ENCODE results near the gene IFI27L1. TPM values are rescaled to one million over a fixed set of nuclear protein-coding genes. Genes with fewer than 3 reads are reported as not detected.
A peak's percentile ranks its signal among the peaks of the same experiment; 100 is the strongest.

Gene IFI27L1
- polyA plus RNA-seq, 6 donors from 2014 or later = 5.0 to 11.1 (median 5.8) TPM

GRCh38 chr14:94075008-94075407, 6.1 kb upstream of the IFI27L1 start:
- Mint-ChIP-seq H3K4me1 (peaks cover 37 to 78% (median 62%) of the 10 kb centered on the region in 3 donors), H3K4me3 (peak overlapping the region in 2 of 8 donors; percentile 42 to 59), H3K9me3 (peaks cover 4 to 38% (median 30%) of the 10 kb centered on the region in 7 donors), H3K27me3 (no peaks in the 10 kb centered on the region), H3K27ac (no peak overlapping the region), H3K36me3 (peaks cover 45 to 49% of the 10 kb centered on the region in 2 donors)
- ATAC-seq (ENCODE audit: low read depth in 2 of 2) (no peak), DNase-seq (no peak)

- peak overlapping the region in 1 of 6 donors; percentile 10 for H3K27ac Mint-ChIP-seq
- peak overlapping the region in 7 of 8 donors; percentile 5 to 98 (median 56) for H3K4me3 Mint-ChIP-seq
- H3K36me3 Mint-ChIP-seq = peaks cover 37 to 38% of the 10 kb centered on the region in 2 donors
- peaks cover 2 to 24% (median 18%) of the 10 kb centered on the region in 7 donors for H3K9me3 Mint-ChIP-seq
- H3K4me1 Mint-ChIP-seq = peaks cover 37 to 74% (median 56%) of the 10 kb centered on the region in 3 donors
- no peaks in the 10 kb centered on the region for H3K27me3 Mint-ChIP-seq
- no peak for DNase-seq
- ATAC-seq (ENCODE audit: low read depth in 2 of 2) = no peak
Observed at GRCh38 chr14:94077111-94077821, 3.8 kb upstream of the IFI27L1 start.

DNA sequence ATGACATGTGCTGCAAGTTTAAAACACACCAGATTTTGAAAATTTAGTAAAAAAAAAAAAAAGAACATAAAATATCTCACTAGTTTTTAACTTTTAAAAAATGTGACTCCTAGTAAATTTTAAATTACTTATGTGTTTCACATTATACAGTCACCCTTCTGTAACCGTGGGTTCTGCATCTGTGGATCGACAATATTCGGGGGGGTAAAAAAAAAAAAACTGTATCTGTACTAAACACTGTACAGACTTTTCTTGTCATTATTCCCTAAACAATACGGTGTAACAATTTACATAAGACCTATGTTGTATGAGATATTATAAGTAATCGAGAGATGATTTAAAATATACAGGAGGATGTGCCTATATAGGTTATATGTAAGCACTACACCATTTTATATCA, 3.3 kb upstream of the IFI27L1 start:
- H3K4me1 Mint-ChIP-seq = peaks cover 35 to 73% (median 54%) of the 10 kb centered on the region in 3 donors
- peaks cover 0 to 23% (median 16%) of the 10 kb centered on the region in 7 donors for H3K9me3 Mint-ChIP-seq
- ATAC-seq (ENCODE audit: low read depth in 2 of 2) (no peak), DNase-seq (no peak)
- H3K27me3 Mint-ChIP-seq = no peaks in the 10 kb centered on the region
- peaks cover 33 to 37% of the 10 kb centered on the region in 2 donors for H3K36me3 Mint-ChIP-seq
- H3K27ac Mint-ChIP-seq = peak overlapping the region in 2 of 6 donors; percentile 8 to 10
- peak overlapping the region in 7 of 8 donors; percentile 55 to 100 (median 99) for H3K4me3 Mint-ChIP-seq

- H3K9me3 Mint-ChIP-seq = peaks cover 0 to 9% (median 7%) of the 10 kb centered on the region in 7 donors
- DNase-seq (peak; percentile 9), ATAC-seq (ENCODE audit: low read depth in 2 of 2) (peak in 1 of 2 donors; percentile 13)
- H3K4me3 Mint-ChIP-seq = peak overlapping the region; percentile 98 to 100 (median 100)
- H3K4me1 Mint-ChIP-seq = peaks cover 35 to 62% (median 47%) of the 10 kb centered on the region in 3 donors
- peaks cover 25 to 28% of the 10 kb centered on the region in 2 donors for H3K36me3 Mint-ChIP-seq
- no peaks in the 10 kb centered on the region for H3K27me3 Mint-ChIP-seq
- peak overlapping the region; percentile 98 to 100 (median 99) for H3K27ac Mint-ChIP-seq
Observed at GRCh38 chr14:94079891-94080620, 1.1 kb upstream of the IFI27L1 start.

DNA sequence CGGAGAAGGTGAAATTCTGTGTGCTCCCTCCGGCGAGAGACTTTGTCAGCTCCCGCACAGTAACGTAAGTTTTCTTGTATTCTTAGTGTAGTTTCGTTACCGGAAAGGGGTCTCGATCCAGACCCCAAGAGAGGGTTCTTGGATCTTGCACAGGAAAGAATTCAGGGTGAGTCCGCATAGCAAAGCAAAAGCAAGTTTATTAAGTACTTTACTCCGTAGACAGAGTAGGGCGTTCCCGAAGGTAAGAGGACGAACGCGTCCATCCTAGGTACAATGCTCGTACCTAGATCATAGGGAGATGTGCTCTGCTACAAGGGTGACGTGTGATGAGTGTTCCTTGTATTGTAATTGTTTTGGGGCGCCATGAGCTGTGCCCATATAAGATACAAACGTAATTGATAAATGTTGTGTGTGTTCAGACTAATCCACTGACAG, 293 bp downstream of the IFI27L1 start:
- no peak for DNase-seq
- ATAC-seq (ENCODE audit: low read depth in 2 of 2) = no peak
- H3K27ac Mint-ChIP-seq = peak overlapping the region; percentile 95 to 100 (median 98)
- H3K36me3 Mint-ChIP-seq = peaks cover 21 to 25% of the 10 kb centered on the region in 2 donors
- H3K9me3 Mint-ChIP-seq = peaks cover 0 to 2% (median 0%) of the 10 kb centered on the region in 7 donors
- peaks cover 28 to 49% (median 40%) of the 10 kb centered on the region in 3 donors for H3K4me1 Mint-ChIP-seq
- H3K27me3 Mint-ChIP-seq = no peaks in the 10 kb centered on the region
- peak overlapping the region; percentile 98 to 100 (median 100) for H3K4me3 Mint-ChIP-seq

GRCh38 chr14:94087891-94088290, 6.8 kb downstream of the IFI27L1 start:
- no peak for DNase-seq
- no peaks in the 10 kb centered on the region for H3K4me1 Mint-ChIP-seq
- H3K4me3 Mint-ChIP-seq = no peak overlapping the region
- H3K9me3 Mint-ChIP-seq = peaks cover 0 to 2% (median 0%) of the 10 kb centered on the region in 7 donors
- H3K27me3 Mint-ChIP-seq = no peaks in the 10 kb centered on the region
- no peaks in the 10 kb centered on the region for H3K36me3 Mint-ChIP-seq
- no peak for ATAC-seq (ENCODE audit: low read depth in 2 of 2)
- no peak overlapping the region for H3K27ac Mint-ChIP-seq

GRCh38 chr14:94088516-94088915, 7.4 kb downstream of the IFI27L1 start:
- Mint-ChIP-seq H3K4me3 (no peak overlapping the region), H3K27ac (no peak overlapping the region), H3K9me3 (peaks cover 0 to 2% (median 0%) of the 10 kb centered on the region in 7 donors), H3K36me3 (no peaks in the 10 kb centered on the region), H3K4me1 (no peaks in the 10 kb centered on the region), H3K27me3 (no peaks in the 10 kb centered on the region)
- DNase-seq = no peak
- no peak for ATAC-seq (ENCODE audit: low read depth in 2 of 2)

GRCh38 chr14:94089479-94089878, 8.4 kb downstream of the IFI27L1 start:
- ATAC-seq (ENCODE audit: low read depth in 2 of 2) (no peak), DNase-seq (no peak)
- H3K9me3 Mint-ChIP-seq = peaks cover 0 to 2% (median 0%) of the 10 kb centered on the region in 7 donors
- H3K4me3 Mint-ChIP-seq = no peak overlapping the region
- no peak overlapping the region for H3K27ac Mint-ChIP-seq
- H3K4me1 Mint-ChIP-seq = no peaks in the 10 kb centered on the region
- H3K36me3 Mint-ChIP-seq = no peaks in the 10 kb centered on the region
- no peaks in the 10 kb centered on the region for H3K27me3 Mint-ChIP-seq

GRCh38 chr14:94093418-94093817, 12.3 kb downstream of the IFI27L1 start:
- ATAC-seq (ENCODE audit: low read depth in 2 of 2) = no peak
- H3K27me3 Mint-ChIP-seq = no peaks in the 10 kb centered on the region
- H3K4me1 Mint-ChIP-seq = no peaks in the 10 kb centered on the region
- H3K27ac Mint-ChIP-seq = peak overlapping the region in 1 of 6 donors; percentile 60
- no peak overlapping the region for H3K4me3 Mint-ChIP-seq
- H3K9me3 Mint-ChIP-seq = no peaks in the 10 kb centered on the region
- no peaks in the 10 kb centered on the region for H3K36me3 Mint-ChIP-seq
- DNase-seq = no peak

GRCh38 chr14:94097091-94097490, 16.0 kb downstream of the IFI27L1 start:
- Mint-ChIP-seq H3K4me3 (no peak overlapping the region), H3K27me3 (no peaks in the 10 kb centered on the region), H3K36me3 (no peaks in the 10 kb centered on the region), H3K27ac (no peak overlapping the region), H3K4me1 (peaks cover 0 to 4% (median 0%) of the 10 kb centered on the region in 3 donors), H3K9me3 (no peaks in the 10 kb centered on the region)
- no peak for ATAC-seq (ENCODE audit: low read depth in 2 of 2)
- DNase-seq = no peak

DNA sequence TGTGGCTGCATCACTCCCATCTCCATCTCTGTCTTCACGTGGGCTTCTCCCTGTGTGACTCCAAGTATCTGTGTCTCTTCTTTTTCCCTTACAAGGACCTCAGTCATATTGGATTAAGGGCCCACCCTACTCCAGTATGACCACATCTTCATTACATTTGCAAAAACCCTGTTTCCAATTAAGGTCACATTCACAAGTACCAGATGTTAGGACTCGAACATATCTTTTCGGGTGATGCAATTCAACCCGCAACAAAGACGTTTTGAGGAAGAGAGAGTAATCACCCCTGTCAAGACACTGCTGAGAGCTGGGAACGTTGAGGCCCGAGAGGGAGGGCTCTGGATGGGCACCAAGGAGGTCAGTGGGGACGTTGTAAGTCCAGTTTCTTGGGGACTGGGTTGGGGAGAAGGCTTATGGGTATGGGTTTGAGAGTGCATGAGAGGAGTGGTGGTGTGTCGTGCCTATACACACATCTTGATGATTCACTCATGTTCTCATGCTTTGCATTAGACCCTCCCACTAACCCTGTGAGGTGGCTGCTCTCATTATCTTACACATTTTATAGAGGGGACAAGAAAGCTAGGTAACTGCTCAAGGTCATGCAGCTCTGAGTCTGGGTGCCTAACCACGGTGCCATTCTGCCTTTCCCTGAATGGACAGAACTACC, 17.3 kb downstream of the IFI27L1 start:
- ATAC-seq (ENCODE audit: low read depth in 2 of 2) = no peak
- DNase-seq = no peak
- Mint-ChIP-seq H3K27ac (peak overlapping the region in 2 of 6 donors; percentile 46 to 78), H3K4me3 (no peak overlapping the region), H3K4me1 (peaks cover 0 to 4% (median 0%) of the 10 kb centered on the region in 3 donors), H3K9me3 (no peaks in the 10 kb centered on the region), H3K27me3 (no peaks in the 10 kb centered on the region), H3K36me3 (no peaks in the 10 kb centered on the region)

DNA sequence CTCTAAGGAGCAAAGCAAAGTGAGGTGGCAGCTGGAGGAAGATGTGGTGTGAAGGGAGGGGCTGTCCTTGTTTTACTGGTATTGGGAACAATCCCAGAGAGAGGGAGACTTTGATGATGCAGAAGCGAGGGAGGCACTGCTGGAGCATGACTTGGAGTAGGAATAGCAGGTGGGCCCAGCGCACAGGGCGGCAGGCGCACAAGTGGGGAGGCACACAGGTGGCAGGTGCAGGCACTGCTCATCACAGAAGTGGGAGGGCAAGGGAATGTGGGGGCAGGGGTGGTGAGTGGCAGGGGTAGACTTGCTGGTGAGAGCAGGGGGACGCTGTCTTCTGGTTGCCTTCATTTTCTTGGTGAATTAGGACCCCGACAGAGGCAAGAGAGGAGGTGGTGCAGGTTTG, 17.9 kb downstream of the IFI27L1 start:
- no peaks in the 10 kb centered on the region for H3K27me3 Mint-ChIP-seq
- DNase-seq (no peak), ATAC-seq (ENCODE audit: low read depth in 2 of 2) (no peak)
- H3K4me3 Mint-ChIP-seq = peak overlapping the region in 1 of 8 donors; percentile 22
- H3K27ac Mint-ChIP-seq = no peak overlapping the region
- H3K36me3 Mint-ChIP-seq = no peaks in the 10 kb centered on the region
- H3K4me1 Mint-ChIP-seq = peaks cover 0 to 4% (median 0%) of the 10 kb centered on the region in 3 donors
- H3K9me3 Mint-ChIP-seq = no peaks in the 10 kb centered on the region

DNA sequence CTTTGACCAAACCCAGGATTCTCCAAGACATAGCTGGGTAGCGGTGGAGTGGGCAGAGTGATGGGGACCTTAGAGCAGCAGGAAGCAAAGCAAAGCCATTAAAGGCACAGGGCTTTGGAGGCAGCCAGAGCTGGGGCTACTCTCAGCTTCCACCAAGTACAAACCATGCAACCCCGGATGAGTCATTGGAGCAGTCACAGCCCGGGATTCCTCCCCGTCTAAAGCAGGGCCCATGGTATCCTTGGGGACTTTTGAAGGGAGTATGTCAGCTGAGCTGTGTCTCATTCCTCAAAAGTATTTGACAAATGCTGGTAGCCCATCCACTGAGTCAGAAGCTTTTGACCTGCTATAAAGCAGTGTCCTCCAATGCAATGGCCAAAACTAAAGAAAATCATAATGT, 19.7 kb downstream of the IFI27L1 start:
- no peak for ATAC-seq (ENCODE audit: low read depth in 2 of 2)
- no peak overlapping the region for H3K4me3 Mint-ChIP-seq
- no peaks in the 10 kb centered on the region for H3K9me3 Mint-ChIP-seq
- DNase-seq = no peak
- H3K27ac Mint-ChIP-seq = no peak overlapping the region
- peaks cover 0 to 4% (median 0%) of the 10 kb centered on the region in 3 donors for H3K4me1 Mint-ChIP-seq
- H3K27me3 Mint-ChIP-seq = no peaks in the 10 kb centered on the region
- no peaks in the 10 kb centered on the region for H3K36me3 Mint-ChIP-seq
